ENCODE measurements around the gene CCDC159.
"Not testable (repeated sequence)": the region's sequence is repeated elsewhere in the genome, so short reads cannot be mapped to it uniquely, and the experiment has no call there.

The CCDC159 gene

GRCh38 chr19:11370744-11371143 lies 24.4 kb downstream of the CCDC159 start:
- no peak for DNase-seq

- peak; percentile 95 for DNase-seq
These were observed 27.0 kb downstream of the CCDC159 start for GRCh38 chr19:11373166-11373884.

GRCh38 chr19:11373885-11374432 lies 27.6 kb downstream of the CCDC159 start:
- DNase-seq = no peak

- DNase-seq = peak; percentile 100
These were observed 28.3 kb downstream of the CCDC159 start, which contains the start of gene SWSAP1 for GRCh38 chr19:11374433-11375142. TSS of gene SWSAP1 (plus strand) at chr19:11374666. CDS start at chr19:11374681, 15 bp downstream.

GRCh38 chr19:11375143-11375948 lies 29.0 kb downstream of the CCDC159 start:
- peak; percentile 45 for DNase-seq

- peak; percentile 1 for DNase-seq
These were observed 30.9 kb downstream of the CCDC159 start for GRCh38 chr19:11377237-11377636.

GRCh38 chr19:11377756-11378155 lies 31.4 kb downstream of the CCDC159 start:
- no peak for DNase-seq

GRCh38 chr19:11378319-11379189 lies 32.2 kb downstream of the CCDC159 start:
- peak; percentile 18 for DNase-seq

GRCh38 chr19:11379269-11379845 lies 33.0 kb downstream of the CCDC159 start:
- not testable (repeated sequence) for DNase-seq

GRCh38 chr19:11379857-11380350 lies 33.6 kb downstream of the CCDC159 start:
- no peak for DNase-seq

- DNase-seq = peak; percentile 99
These were observed 34.6 kb downstream of the CCDC159 start for GRCh38 chr19:11380653-11381537.

- peak; percentile 45 for DNase-seq
These were observed 36.8 kb downstream of the CCDC159 start for GRCh38 chr19:11382898-11383705.

GRCh38 chr19:11383706-11384048 lies 37.4 kb downstream of the CCDC159 start:
- DNase-seq = no peak

GRCh38 chr19:11384778-11385129 lies 38.4 kb downstream of the CCDC159 start:
- no peak for DNase-seq

- DNase-seq = no peak
These were observed 41.1 kb downstream of the CCDC159 start for GRCh38 chr19:11387162-11388034.

- no peak for DNase-seq
These were observed 44.0 kb downstream of the CCDC159 start for GRCh38 chr19:11390359-11390758.

GRCh38 chr19:11390933-11391680 lies 44.8 kb downstream of the CCDC159 start:
- no peak for DNase-seq

- no peak for DNase-seq
These were observed 50.8 kb downstream of the CCDC159 start for GRCh38 chr19:11397089-11397610.

Data from NCI-H1105 treated with DMSO at 0.1 percent for 48 hours (cell line).